ENCODE results near the gene SERPINE3.

SERPINE3 gene

DNA sequence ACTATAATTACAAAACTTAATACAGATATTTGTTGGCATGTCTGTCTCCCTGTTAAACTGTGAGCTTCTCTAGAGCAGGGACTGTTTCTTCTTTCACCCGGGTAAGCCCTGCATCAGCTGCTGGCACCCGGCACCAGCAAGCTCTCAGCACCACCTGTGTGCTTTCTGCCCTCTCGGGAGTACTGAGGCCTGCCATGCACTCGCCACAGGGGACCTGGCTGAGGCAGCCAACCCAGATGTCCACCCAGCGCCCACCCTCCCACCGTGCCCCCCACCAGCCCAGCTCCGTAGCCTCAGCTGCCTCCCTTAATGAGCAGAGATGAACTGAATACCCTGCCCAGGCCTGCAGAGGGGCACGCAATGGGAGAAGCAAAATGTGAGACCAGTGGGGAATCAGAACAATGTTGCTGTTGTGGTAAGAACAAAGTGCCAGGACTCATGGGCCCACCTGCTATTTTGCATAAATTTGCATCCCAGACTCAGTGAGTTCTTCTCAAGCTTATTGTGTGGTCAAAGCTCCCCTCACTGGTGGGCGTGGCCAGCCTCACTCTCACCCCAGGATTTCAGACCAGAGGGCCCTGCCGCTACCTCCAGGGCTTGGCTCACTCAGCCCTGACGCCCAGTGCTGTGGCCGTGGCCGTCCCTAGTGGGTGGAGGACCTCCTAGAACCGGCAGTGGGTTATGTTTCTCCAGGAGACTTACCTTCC, 14.6 kb upstream of the SERPINE3 start:
- in situ Hi-C loops (cut with HindIII; ENCODE audit: low sequenced_read_pairs), result no loop called here

DNA sequence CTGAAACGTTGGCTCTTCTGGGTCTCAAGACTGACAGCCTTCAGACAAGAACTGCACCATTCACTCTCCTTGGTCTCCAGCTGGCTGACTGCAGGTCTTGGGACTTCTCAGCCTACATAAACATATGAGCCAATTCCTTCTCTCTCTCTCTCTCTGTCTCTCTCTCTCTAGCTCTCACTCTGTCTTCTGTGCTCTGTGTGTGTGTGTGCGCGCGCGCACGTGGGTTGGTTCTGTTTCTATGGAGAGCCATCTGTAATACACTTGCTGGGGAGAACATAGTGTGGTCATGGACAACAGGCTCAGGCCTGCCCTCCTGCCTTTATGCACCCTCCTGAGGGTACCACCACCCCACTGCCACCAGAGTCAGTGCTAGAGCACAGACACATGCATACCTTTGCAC, 13.7 kb upstream of the SERPINE3 start:
- TF ChIP-seq CTCF (IDR thresholded peaks at IDR 0.05; ENCODE audit: low read depth, low read length, missing control alignments), result no peak
- in situ Hi-C loops (cut with HindIII; ENCODE audit: low sequenced_read_pairs), result no loop called here
- H3K4me3 ChIP-seq (ENCODE audit: low read depth, low read length), result no peak overlapping the region
- no peak for DNase-seq (ENCODE audit: low read depth)

More for the DNA sequence above, 14.6 kb upstream of the SERPINE3 start:
- DNase-seq (ENCODE audit: low read depth), result no peak
- no peak for TF ChIP-seq CTCF (IDR thresholded peaks at IDR 0.05; ENCODE audit: low read depth, low read length, missing control alignments)
- no peak overlapping the region for H3K4me3 ChIP-seq (ENCODE audit: low read depth, low read length)

- no peak overlapping the region for H3K4me3 ChIP-seq (ENCODE audit: low read depth, low read length)
- no peak for TF ChIP-seq CTCF (IDR thresholded peaks at IDR 0.05; ENCODE audit: low read depth, low read length, missing control alignments)
- no peak for DNase-seq (ENCODE audit: low read depth)
- in situ Hi-C loops (cut with HindIII; ENCODE audit: low sequenced_read_pairs), result no loop called here
Observed at GRCh38 chr13:51326777-51327176, 12.7 kb upstream of the SERPINE3 start.

DNA sequence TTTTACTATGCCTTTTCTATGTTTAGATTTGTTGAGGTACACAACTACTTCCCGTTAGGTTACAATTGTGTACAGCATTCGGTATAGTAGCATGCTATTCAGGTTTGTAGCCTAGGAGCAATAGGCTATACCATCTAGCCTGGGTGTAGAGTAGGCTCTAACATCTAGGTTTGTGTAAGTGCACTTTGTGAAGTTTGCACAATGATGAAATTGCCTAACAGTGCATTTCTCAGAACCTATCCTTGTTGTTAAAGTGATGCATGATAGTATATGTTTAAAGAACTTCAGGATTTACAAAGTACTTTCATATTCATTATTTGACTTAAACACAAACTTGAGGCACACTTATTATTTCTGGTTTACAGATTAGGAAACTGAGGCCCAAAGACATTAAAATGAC, 11.5 kb upstream of the SERPINE3 start:
- TF ChIP-seq CTCF (IDR thresholded peaks at IDR 0.05; ENCODE audit: low read depth, low read length, missing control alignments), result no peak
- DNase-seq (ENCODE audit: low read depth), result no peak
- no peak overlapping the region for H3K4me3 ChIP-seq (ENCODE audit: low read depth, low read length)
- in situ Hi-C loops (cut with HindIII; ENCODE audit: low sequenced_read_pairs), result no loop called here

DNA sequence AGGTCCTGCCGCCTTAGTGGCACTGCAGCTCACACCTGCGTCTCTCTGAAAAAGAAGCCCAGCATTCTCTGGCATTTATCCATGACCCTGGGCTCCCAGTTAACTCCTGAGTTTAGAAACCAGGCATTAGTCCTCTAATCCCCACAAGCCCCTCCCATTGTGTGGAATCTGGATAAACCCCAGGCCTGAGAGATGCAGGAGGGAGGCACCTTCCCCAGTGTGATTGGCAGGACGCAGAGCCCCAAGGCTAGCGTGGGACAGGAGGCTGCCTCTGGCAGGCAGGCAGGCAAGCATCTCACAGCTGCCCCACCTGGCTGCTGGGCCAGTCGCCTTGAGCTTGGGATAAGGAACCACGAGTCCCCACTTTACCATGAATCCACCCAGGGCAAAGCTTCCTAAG, 11.0 kb upstream of the SERPINE3 start:
- H3K4me3 ChIP-seq (ENCODE audit: low read depth, low read length), result no peak overlapping the region
- DNase-seq (ENCODE audit: low read depth), result no peak
- TF ChIP-seq CTCF (IDR thresholded peaks at IDR 0.05; ENCODE audit: low read depth, low read length, missing control alignments), result no peak
- in situ Hi-C loops (cut with HindIII; ENCODE audit: low sequenced_read_pairs), result no loop called here

GRCh38 chr13:51329606-51330005, 9.9 kb upstream of the SERPINE3 start:
- DNase-seq (ENCODE audit: low read depth), result no peak
- no peak overlapping the region for H3K4me3 ChIP-seq (ENCODE audit: low read depth, low read length)
- in situ Hi-C loops (cut with HindIII; ENCODE audit: low sequenced_read_pairs), result no loop called here
- no peak for TF ChIP-seq CTCF (IDR thresholded peaks at IDR 0.05; ENCODE audit: low read depth, low read length, missing control alignments)
